HG02943 (cell line): ENCODE measurements around the gene TOM1L1.

Experiments
- ATAC-seq: cut with Tn5 transposase; IDR thresholded peaks from one replicate; pipeline ENCODE4 v1.9.1; 2021; ENCODE audit warnings: mild to moderate bottlenecking, low read depth, moderate library complexity; ENCODE audit not compliant: unreplicated experiment

Gene TOM1L1

DNA sequence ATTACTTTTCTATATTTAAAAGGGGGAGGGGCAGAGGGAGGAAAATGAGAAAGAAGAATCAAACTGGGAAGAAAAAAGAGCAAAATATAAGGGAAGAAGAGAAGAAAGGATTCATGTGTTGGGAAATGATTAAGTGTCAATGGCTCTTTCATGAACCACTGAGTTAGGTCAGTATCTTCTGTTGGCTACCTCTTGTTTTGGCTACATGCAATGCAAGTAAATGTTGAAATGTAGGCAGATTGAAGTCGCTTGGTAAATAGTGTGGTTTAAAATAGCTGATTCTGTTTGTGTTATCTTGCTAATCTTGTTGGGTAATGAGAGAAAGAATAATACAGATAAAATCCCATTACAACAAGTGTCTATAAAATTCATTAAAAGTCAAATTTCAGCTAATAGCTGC is 40.6 kb downstream of the TOM1L1 start:
- no peak for ATAC-seq

GRCh38 chr17:54944796-54945195 is 44.1 kb downstream of the TOM1L1 start:
- no peak for ATAC-seq

GRCh38 chr17:54945231-54945630 is 44.6 kb downstream of the TOM1L1 start:
- ATAC-seq, result no peak

DNA sequence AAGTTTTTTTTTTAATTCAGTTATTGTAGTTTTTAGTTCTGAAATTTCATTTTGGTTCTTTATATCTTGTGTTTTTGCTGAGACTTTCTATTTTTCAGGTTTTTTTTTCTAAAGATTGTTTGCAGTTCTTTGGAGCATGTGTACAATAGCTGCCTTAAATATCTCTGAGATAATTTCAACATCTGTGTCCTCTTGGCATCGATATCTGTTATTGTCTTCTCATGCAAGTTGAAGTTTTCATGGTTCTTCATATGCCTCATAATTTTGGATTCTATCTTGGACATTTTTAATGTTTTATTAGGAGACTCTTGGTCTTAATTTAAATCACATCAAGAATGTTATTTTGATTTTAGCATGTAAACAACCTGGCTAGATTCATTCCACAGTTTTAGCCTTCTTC is 45.0 kb downstream of the TOM1L1 start:
- no peak for ATAC-seq

DNA sequence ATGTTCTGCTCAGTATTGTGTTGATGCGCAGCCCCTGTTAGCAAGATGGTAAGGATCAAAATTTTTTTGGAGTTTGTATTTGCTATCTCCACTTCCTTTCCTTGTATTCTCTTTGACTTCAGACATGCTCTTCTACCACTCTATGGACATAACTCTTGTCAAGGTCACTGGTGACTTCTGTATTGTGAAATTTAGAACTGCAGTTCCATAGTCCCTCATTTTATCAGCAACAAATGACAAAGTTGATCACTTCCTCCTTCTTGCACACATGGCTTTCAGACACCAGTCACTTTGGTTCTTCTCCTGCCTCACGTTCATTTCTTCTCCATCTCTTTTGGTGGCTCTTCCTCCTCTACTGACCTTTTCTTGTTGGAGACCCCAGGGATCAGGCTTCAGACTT is 46.7 kb downstream of the TOM1L1 start:
- no peak for ATAC-seq

- no peak for ATAC-seq
These were observed 47.7 kb downstream of the TOM1L1 start for GRCh38 chr17:54948380-54948779.

DNA sequence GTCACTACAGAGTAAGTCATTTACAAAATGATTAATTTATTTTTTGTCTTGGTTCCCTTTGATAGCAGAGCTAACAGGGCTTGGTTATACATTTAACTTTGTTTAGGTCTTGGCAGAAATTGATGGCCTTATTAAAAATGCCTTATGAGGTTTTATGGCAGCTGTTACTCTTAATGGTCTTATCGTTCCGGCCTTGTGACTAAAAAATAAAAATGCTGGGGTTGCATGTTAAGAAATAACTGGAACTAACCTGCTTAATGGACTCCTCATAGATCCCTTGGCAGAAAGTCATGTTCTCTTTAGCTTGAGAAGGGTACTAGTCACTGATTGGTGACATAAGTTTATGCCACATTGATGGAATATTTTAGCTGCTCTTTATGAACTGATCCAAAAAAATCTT is 49.5 kb downstream of the TOM1L1 start:
- ATAC-seq, result no peak

- no peak for ATAC-seq
These were observed 50.6 kb downstream of the TOM1L1 start for GRCh38 chr17:54951286-54951685.

- no peak for ATAC-seq
These were observed 56.1 kb downstream of the TOM1L1 start for GRCh38 chr17:54956791-54957190.

DNA sequence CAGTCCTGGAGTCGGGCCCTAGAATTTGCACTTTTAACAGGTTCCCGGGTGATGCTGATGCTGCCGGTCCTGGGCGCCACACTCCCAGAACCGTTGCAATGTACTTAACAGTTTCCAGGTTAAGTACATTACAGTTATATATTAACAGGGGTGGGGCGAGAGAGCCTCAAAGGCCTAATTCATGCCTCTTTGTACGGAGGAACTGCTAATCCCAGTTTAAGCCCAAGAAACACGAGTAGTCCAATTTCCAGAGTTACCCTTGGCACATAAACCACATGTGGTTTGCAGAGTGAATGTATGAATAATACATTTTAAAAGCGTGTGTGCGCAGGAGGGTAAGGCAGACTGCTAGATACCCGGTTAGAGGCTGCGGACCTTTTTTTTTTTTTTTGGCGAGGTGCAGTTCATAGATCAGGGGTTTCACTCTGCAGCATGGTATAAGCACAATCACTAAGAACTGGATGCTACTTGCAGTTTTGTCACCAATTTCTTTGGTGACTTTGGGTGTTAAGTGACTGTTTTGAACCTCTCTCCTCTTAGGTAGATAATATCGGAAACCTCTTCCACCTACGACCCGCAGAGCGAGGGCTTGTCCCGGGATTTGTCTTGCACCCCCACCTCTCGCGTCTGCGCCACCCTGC is 67.1 kb downstream of the TOM1L1 start:
- ATAC-seq, result peak; percentile 38

DNA sequence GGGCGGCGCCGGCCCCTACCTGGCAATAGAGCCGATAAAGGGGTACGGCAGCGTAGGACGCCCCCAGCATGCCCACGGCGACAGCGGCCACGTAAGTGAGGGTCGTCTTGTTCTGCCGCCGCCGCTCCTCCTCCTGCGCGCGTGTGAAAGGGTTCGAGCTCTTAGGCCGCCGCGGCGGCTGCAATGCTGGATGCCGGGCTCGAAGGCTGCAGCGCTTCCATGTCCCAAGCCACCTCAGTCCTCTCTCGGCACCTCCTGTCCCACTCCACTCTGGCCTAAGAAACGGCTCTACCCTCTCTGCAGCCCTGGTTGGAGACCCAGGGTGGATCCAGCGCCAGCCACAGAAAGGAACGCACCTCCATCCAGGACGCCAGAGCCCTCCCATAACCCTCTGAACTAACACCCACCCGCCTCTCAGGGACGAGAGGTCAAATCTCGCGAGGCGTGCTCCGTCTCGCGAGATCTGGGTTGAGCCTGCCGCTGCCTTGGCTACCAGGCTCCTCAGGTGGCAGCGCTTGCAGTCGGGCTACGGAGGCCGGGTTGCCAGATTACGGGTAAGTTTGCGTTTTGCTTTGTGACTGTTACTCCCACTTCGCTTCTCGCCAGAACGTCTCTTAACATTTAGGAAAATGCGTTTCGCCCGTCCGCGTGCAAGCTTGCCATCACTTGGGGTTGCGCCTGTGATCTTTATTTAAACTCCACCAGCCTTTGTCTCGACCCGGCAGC is 67.8 kb downstream of the TOM1L1 start, which contains the start of the genes COX11 and STXBP4:
TSS of gene COX11 (minus strand) at position 393 of the 726 bp plus-strand sequence. CDS start at position 385, 8 bp downstream.
TSS of gene STXBP4 (plus strand) at position 504 of the 726 bp plus-strand sequence. CDS start 17,455 bp downstream, outside the sequence.
- ATAC-seq, result peak; percentile 92

DNA sequence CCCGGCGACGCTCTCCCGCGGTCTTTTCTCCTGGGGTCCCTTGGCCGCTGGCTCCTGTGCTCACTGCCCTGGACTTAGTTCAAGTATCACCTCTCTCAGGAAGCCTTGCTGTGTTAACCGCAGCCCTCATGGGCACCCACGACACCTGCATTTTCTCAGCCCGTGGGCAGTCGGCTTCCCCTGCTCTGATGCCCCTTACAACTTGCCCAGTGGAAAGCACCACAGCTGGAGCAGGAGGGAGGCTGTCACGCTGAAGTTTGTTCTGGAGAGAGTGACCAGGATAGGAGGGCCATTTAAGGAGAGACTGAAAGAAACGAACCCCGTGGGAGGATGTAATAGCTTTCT is 68.3 kb downstream of the TOM1L1 start:
- peak; percentile 22 for ATAC-seq

GRCh38 chr17:54969658-54970572 is 69.3 kb downstream of the TOM1L1 start:
- ATAC-seq, result no peak

- no peak for ATAC-seq
These were observed 70.5 kb downstream of the TOM1L1 start for GRCh38 chr17:54971147-54971546.

DNA sequence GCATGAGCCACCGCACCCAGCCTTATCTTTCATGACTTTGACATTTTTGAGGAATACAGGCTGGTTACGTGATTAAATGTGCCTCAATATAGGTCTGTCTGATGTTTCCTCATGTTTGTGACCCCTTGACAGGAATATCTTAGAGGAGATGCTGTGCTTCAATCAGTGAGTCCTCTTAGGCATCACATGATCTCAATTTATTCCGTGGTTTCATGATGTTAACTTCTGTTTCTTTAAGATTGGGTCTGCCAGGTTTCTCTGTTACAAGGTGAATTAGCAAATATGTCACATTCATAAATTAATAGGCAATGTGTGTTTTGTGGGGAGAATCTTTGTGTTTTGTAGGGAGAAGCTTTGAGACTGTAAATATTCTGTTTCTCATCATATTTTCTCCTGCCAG is 71.2 kb downstream of the TOM1L1 start:
- no peak for ATAC-seq

GRCh38 chr17:54972406-54973138 is 71.9 kb downstream of the TOM1L1 start:
- ATAC-seq, result no peak

DNA sequence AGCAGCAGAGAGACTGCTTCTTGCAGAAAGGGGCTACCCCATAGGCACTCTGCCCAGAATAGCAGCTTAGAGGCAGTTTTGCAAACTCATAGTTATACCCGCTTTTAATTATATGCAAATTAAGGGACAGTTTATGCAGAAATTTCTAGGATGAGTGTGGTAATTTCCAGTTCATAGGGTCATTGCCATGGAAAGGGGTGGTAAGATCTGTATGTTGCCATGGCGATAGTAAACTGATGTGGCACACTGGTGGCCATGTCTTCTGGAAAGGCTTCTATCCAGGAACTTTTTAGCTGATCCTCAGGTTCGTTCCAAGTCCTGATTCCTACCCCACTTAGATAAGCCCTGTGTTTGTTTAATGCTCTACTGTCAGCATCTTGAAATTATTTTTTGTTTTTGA is 74.1 kb downstream of the TOM1L1 start:
- no peak for ATAC-seq

DNA sequence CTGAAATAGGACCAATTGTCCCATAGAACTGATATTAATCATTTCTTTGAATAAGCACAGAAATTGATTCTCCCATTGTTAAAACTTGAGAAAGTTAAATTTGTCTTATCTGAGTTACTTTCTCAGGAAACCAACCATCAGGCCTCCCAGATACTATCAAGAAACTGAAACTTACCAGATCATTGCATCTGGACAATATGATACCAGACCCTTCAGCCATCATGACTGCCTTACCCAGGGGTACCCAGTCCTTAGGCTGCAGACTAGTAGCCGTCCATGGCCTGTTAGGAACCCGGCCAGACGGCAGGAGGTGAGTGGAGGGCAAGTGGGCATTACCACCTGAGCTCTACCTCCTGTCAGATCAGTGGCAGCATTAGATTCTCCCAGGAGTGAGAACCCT is 75.7 kb downstream of the TOM1L1 start:
- no peak for ATAC-seq

- ATAC-seq, result no peak
These were observed 77.1 kb downstream of the TOM1L1 start for GRCh38 chr17:54977744-54978143.

DNA sequence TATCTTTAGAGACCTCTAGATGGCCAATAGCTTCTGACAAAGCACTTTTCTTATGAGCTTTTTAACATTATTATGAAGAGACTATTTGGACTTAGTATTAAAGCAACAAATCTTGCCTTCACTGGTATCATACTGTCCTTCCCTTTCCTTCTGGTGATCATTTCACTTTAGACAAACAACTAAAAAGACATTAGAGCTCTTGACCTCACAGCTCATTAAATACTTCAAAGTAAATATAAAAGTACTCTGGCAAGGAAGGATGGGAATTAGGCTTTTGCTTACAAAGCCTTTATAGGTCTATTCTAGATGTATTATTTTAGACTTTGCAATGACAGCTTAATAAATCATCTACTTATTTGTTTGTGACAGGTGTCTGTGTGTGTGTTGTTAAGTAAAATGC is 79.0 kb downstream of the TOM1L1 start:
- ATAC-seq, result no peak
